Anterior cingulate cortex (tissue), 58 donors: ENCODE measurements around the gene MED29.

Experiments
- DNase-seq, 58 donors: peaks; one replicate each; lab custom pipeline; 2025; lab: John Stamatoyannopoulos, UW

Gene MED29

DNA sequence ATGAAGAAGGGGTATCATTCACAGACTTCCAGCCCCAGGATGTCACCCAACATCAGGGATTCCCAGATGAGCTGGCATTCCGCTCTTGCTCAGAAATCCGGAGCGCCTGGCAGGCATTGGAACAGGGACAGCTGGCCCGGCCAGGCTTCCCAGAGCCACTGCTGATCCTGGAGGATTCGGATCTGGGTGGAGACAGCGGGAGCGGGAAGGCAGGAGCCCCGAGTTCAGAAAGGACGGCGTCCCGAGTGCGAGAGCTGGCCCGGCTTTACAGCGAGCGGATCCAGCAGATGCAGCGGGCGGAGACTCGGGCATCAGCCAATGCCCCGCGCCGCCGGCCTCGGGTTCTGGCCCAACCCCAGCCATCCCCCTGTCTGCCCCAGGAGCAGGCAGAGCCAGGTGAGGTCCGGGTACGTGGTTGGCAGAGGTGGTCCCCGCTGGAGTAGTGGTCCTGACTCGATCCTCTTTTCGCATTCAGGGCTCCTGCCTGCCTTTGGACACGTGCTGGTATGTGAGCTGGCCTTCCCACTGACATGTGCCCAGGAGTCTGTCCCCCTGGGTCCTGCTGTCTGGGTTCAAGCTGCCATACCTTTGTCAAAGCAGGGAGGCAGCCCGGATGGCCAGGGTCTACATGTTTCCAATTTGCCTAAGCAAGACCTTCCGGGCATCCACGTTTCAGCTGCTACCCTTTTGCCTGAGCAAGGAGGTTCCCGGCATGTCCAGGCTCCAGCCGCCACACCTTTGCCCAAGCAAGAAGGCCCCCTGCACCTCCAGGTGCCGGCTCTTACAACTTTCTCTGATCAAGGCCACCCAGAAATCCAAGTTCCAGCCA lies 32.3 kb downstream of the MED29 start:
- DNase-seq, result no peak

DNA sequence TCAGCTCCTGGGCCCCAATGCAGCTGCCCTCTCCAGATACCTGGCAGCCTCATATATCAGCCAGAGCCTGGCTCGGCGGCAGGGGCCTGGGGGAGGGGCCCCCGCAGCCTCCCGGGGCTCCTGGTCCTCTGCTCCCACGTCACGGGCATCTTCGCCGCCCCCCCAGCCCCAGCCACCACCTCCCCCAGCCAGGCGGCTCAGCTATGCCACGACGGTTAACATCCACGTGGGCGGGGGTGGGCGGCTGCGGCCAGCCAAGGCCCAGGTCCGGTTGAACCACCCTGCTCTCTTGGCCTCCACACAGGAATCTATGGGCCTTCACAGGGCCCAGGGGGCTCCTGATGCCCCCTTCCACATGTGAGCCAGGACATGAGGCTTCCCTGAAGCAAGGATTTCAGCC lies 33.8 kb downstream of the MED29 start:
- no peak for DNase-seq

DNA sequence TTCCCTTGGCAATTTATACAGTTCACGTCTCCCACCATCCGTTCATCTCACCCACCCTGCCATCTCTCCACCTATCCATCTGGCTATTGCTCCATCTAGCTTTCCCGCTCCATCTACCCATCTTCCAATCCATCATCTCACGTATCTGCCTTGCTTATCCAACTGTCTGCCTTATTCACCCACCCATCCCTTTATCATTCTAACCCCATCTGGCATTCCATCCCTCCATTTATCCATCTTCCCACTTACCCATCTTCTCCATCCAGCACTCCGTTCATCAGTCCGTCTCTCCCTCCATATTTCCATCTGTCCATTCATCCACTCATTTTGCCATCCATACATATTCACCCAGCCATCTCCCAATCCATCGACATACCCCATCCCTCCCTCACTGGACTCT lies 34.6 kb downstream of the MED29 start:
- DNase-seq, result no peak

DNA sequence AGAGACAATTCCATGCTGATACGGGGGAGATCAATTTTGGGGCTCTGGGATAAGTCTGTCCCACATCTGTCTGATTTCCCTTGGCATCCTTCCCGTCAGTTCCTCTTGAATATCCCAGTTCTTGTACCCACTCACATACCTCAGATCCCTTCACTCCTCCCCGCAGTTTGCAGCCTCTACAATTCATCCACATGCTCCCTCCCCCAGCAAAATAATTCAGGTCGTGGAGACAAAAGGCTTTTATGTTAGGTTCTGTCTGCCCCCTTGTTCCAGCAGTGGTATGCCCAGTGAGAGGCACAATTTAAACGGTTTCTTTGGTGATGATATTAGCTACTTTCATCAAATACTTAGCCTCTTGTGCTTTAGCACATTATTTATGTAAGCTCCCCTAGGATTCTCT lies 35.0 kb downstream of the MED29 start:
- DNase-seq, result no peak

DNA sequence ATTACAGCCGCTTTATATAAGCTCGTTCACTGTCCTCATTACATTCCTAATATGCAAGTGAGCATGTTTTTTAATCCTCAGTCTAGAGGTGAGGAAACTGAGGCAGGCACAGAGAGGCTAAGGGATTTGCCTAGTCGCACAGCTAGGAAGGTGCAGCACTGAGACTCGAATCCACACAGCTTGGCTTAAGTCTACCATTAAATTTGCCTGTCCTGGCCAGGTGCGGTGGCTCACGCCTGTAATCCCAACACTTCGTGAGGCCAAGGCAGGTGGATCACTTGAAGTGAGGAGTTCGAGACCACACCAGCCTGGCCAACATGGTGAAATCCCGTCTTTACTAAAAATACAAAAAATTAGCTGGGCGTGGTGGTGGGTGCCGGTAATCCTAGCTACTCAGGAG lies 36.5 kb downstream of the MED29 start:
- DNase-seq, result no peak

DNA sequence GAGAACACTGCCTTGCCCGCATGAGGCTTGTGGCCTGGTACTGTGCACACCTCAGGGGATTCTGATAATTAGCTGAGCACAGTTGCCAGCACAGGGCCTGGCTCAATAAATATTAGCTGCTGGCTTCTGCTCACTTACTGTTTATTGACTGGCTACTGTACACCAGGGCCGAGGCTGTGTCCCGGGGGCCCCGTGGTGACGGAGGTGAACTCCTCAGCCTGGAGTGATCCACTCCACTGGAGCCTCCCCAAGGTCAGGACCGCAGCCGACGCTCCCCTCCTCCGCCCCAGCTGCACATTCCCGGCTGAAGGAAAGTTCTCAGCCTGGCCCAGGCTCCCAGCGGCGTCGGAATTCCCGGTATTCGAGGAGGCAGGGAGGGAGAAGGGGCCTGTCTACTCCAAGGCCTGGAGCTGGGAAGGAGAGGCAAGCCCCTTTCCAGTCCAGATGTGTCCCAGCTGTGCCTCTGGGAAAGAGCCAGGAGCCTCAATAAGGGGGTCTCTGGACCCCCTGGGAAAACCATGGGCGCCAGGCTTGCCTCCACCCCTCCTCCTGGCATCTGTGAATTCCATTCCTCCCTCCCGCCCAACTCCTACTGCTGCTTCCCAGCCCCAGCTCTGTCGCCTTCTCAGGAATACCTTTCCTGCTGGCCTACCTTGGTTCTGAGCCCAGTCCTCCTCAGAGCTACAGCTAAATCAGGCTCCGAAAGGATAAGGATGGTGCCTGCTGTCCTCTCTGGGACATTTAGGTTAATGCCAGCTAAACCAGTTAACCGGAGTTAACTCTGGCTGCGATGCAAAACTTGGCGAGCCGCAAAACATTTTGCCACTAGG lies 37.3 kb downstream of the MED29 start:
- no peak for DNase-seq

DNA sequence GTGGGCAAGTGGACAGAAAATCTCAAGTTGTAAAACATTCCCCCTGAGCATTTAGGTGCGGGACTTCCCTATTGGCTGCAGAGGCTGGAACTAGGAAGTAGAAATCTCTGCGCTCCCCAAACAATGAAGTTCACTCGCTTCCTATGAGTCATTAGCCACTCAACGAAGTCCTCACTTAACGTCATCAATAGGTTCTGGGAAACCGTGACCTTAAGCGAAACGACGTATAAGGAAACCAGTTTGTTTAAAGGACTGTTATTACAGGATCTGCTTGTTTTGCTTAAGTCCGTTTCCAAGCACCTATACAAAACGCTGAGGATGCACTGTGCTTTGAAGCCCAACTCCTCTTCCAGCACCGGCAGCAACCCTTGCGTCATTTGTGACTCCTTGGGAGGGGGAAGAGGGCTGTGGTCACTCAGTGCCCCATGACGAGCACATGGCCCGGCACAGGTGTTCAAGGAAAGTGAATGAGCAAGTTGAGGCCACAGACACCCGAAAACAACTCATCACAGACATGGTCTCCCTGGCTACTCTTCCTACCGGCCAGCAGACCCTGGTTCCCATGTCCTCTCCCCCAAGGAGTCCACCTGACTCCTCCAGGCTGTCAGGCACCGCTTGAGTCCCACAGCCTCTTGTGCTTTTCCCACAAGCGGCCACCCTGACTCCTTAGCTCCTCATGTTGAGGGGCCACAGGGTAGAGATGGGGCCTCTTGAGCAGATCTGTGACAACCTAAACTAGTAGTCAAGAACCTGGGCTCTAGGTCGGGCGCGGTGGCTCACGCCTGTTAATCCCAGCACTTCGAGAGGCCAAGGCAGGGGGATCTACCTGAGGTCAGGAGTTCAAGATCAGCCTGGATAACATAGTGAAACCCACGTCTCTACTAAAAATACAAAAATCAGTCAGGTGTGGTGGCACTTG lies 39.8 kb downstream of the MED29 start:
- no peak for DNase-seq

DNA sequence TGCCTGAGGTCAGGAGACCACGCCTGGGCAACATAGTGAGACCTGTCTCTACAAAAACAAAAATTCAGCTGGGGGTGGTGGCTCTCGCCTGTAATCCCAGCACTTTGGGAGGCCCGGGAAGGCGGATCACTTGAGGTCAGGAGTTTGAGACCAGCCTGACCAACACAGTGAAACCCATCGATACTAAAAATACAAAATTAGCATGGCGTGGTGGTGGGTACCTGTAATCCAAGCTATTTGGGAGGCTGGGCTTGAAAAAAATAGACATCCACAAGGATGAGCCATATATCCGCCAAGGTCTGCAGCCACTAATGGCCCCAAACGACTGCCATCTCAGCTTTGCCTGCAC lies 41.5 kb downstream of the MED29 start:
- no peak for DNase-seq

DNA sequence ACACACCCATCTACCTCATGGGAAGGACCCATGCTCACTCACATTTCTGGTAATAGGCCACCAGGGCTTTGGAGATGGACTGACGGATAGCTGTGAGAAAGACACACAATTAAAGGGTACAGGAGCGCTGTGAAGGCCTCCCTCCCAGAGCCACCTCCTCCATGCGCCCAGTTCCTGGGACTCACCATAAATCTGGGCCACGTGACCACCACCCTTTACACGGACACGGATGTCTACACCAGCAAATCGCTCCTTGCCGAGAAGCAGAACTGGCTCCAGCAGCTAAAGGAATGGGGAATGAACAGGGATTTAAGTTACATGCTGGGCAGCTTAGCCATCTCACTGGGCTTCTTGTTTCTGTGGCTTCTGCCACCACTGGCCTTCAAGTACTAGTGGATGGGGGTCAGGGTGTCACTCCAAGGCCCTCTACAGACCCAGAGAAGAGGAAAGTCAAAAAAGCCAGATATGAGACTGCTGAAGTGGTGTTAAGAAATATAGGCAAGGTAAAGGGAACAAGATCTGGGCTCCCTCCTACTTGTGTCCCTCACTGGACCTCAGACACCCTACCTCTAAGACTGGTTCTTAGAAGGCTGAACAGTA lies 42.4 kb downstream of the MED29 start:
- DNase-seq, result no peak

DNA sequence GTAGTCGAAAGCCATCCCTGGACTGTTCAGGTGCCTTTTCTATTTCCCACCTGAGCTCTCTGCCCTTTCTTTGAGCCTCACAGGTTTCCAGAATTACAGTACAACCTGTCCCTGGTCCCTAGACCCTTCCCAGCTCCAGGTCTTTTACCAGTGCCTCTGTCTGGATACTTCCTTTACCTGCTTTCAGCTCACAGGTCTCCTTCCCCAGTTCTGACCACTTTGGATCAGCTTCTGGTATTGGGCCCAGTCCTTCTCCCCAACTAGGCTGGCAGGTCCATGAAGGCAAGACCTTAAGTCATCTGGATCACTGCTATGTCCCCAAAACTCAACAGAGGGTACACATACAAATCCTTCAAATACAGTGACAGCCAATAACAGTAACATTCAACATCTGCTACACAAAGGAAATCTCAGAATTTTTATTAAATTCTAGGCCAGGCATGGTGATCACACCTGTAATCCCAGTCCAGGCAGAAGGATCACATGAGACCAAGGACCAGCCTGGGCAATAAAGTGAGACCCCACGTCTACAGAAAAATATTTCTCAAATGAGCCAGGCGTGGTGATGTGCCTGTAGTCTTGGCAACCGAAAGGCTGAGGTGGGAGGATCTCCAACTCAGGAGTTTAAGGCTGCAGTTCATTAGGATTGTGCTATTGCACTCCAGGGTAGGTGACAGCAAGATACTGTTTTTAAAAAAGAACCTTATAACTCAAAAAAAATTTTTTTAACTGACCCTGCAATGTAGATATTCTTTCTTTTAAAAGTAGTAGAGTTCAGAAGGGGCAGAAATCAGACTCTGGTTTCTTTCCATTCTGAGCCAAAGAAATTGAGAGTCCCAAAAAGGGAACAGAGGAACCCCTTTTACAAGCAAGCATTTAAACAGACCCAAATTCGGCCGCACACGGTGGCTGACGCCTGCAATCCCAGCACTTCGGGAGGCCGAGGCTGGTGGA lies 43.2 kb downstream of the MED29 start:
- no peak for DNase-seq

DNA sequence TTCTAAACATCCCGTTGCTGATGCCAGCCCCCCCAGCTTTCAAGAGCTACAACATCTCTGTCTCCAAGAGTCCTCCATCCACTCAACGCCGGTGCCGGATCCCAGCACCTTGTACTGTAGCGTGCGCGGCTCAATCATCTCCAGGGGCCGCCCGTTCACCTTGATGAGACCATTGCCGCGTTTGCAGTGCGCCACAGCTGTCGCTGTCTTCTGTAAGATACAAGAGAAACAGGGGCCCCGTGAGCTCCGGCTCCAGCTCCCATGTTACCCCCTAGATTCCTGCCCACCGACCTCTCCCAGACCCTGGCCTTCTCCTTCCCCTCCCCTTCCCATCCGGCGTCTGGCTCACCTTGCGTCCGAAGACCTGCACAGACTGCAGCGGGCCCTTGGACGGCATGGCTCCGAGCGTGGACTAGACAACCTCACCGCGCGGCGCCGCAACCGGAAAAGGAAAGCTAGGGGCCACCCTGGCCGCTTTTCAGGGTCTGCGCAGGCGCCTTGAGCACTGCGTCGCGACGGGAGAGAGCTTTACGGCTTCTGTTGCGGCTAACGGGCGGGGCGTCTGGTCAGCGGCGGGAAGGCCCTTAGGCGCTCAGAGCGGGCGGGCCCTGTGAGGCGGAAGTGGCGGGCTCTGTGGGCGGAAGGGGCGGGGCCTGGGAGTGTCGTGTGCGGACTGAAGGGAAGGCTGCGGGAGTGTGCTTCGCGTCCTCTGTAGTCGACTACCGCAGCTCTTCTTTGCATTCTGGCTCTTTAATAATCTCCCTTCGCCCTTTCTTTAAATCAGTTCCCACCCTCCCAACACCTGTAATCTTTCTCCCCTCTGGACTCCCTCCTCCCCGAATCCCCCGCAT lies 44.5 kb downstream of the MED29 start, which contains the start of gene RPS16:
Gene RPS16, minus strand, starts transcription at position 451 of the 851 bp plus-strand sequence. Its CDS starts 54 bp downstream, at position 397.
- peak; percentile 87 to 99 (median 97) for DNase-seq

DNA sequence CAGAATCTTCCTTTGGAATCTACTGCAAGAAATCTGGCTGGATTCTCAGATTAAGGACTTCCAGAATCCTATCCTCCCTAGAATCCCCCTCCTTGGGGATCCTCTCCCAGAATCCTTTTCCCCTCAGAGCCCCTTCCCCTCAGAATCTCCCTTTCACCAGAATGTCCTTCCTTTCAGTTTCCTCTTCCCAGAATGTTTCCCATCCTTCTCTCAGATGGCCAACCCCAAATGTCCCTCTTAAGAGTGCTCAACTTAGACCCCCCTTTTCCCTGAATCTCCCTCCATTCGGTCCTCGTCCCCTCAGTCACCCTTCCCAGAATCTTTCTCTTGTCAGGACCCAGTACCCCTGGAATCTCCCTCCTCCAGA lies 45.2 kb downstream of the MED29 start:
- no peak for DNase-seq

DNA sequence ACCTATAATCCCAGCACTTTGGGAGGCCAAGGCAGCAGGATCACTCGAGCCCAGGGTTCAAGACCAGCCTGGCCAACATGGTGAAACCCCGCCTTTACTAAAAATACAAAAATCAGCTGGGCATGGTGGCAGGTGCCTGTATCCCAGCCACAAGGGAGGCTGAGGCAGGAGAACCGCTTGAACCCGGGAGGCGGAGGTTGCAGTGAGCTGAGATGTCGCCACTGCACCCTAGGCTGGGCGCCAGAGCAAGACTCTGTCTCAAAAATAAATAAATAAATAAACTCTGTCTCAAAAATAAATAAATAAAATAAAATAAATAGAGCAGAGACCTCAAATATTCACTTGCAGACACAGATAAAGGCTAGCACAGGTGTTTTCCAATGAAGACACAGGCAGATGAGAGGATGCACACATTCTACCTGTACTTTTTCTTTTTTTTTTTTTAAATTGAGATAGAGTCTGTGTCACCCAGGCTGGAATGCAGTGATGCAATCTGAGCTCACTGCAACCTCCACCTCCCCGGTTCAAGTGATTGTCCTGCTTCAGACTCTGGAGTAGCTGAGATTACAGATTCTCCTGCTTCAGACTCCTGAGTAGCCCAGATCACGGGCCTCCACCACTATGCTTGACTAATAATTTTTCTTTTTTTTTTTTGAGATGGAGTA lies 47.2 kb downstream of the MED29 start:
- DNase-seq, result no peak

DNA sequence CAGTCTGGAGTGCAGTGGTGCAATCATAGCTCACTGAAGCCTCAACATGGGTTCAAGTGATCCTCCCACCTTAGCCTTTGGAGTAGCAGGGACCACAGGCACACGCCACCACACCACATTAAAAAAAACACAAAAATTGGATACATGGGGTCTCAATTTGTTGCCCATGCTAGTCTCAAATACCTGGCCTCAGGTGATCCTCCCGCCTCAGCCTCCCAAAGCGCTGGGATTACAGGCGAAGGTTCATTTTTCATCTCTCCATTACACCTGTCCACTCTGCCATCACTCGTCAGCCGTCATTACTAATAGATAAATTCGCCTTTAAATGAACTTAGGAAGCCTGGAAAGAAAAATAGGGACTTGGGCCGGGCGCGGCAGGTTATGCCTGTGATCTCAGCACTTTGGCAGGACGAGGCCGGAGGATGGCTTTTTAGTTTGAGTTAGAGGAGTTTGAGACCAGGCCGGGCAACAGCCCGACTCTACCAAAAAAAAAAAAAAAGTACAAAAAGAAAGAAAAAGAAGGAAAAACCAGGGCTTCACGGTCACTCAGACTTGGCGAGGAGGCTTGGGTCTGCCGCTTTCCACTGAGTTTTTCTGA lies 53.5 kb downstream of the MED29 start:
- peak in 1 of 58 donors; percentile 34 for DNase-seq

DNA sequence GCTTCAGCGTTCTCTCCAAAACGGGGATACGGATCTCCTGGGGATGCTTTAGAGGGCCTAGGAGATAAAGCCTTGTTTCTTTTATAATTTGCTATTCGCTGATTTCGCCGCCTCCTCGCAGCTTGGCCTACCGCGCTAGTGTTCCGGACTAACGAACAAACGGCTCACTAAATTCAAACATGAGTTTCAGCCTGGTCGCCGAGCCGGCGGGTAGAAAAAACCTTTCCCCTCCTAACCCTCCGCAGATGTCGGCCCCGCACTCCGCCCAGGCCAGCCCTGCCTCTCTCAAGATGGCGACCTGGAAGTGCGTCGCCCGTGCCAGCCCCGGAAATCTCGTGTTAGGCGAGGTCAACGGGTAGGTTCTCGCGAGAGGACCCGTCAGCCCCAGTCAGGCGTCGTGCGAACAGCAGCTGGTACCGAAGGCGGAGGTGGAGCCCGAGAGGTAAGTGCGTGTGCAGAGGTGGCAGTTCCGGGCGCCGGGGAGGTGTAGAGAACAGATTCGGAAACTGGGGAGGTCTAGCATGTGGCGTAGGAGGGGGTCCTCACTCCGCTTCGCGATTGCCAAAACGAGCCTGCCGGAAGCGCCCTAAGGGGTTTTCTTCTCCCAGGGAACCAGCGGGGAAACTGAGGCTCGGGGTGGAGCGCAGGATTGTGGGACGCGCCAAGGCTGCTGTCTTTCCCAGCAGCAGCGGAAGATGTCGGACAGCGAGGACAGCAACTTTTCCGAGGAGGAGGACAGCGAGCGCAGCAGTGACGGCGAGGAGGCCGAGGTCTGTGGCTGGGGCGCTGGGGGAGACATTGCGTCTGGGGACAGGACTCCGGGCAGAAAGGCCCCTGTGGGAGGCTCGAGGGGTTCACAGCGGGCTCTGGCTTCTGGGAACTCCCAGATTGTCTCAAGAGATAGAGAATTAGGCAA lies 54.3 kb downstream of the MED29 start, which contains the start of gene SUPT5H:
Gene SUPT5H, plus strand, starts transcription at position 387 of the 916 bp plus-strand sequence. Its CDS starts 309 bp downstream, at position 696.
- DNase-seq, result peak; percentile 45 to 96 (median 89)
